H1 (cell line): ENCODE measurements around the gene TANC1. TPM values are rescaled to one million over a fixed set of nuclear protein-coding genes. Genes with fewer than 3 reads are reported as not detected.

Source experiments
- CTCF ChIA-PET: fragments of 300-600 bp; sonication (Branson Sonifier 250); formaldehyde crosslinking; loops from one replicate; lab custom pipeline; 2021; ENCODE audit not compliant: partially characterized antibody; lab: Charles Lee
- POLR2A ChIA-PET: fragments of 300-600 bp; sonication (Branson Sonifier 250); formaldehyde crosslinking; loops from one replicate; lab custom pipeline; 2021; ENCODE audit warnings: inconsistent platforms; ENCODE audit not compliant: partially characterized antibody; lab: Charles Lee
- DNase-seq, 2 experiments: peaks; one replicate each; pipeline versions ENCODE4 v3.0.0 to v3.0.0-alpha.2; 2010 to 2022; ENCODE audit warnings: low spot score in 2 of 2, low read depth in 1 of 2, mixed read lengths in 1 of 2
- FAIRE-seq: peaks from 2 replicates; lab custom pipeline; 2011; peaks lifted over from hg19 to GRCh38; lab: Jason Lieb, UNC
- H2AFZ ChIP-seq: 2 replicates; pipeline ENCODE4 v1.8.1; 2012; ENCODE audit warnings: low read length, inconsistent platforms
- H2AK5ac ChIP-seq: 2 replicates; pipeline ENCODE4 v1.6.1; 2013; ENCODE audit warnings: low read depth, low read length
- H2BK120ac ChIP-seq: replicated peaks from 2 replicates; pipeline ENCODE3; 2013; ENCODE audit warnings: low read depth, low read length, inconsistent platforms
- H2BK12ac ChIP-seq: 2 replicates; pipeline ENCODE4 v1.6.1; 2013; ENCODE audit warnings: low read depth, low read length
- H2BK15ac ChIP-seq: 2 replicates; pipeline ENCODE4 v1.6.1; 2013; ENCODE audit warnings: low read length
- H2BK20ac ChIP-seq: 2 replicates; pipeline ENCODE4 v1.6.1; 2013; ENCODE audit warnings: low read length
- H2BK5ac ChIP-seq: 2 replicates; pipeline ENCODE4 v1.6.1; 2013; ENCODE audit warnings: low read depth, low read length
- H3K14ac ChIP-seq: 2 replicates; pipeline ENCODE4 v1.6.1; 2013; ENCODE audit warnings: inconsistent platforms; ENCODE audit not compliant: insufficient read length
- H3K18ac ChIP-seq: 2 replicates; pipeline ENCODE4 v1.6.1; 2013; ENCODE audit warnings: low read length; ENCODE audit errors: extremely low read depth
- H3K23ac ChIP-seq: 2 replicates; pipeline ENCODE4 v1.6.1; 2013; ENCODE audit warnings: inconsistent platforms; ENCODE audit not compliant: insufficient read length
- H3K23me2 ChIP-seq: 2 replicates; pipeline ENCODE4 v1.6.1; 2013; ENCODE audit warnings: low read depth, low read length
- H3K27ac ChIP-seq: 2 replicates; pipeline ENCODE4 v1.6.1; 2011; ENCODE audit warnings: low read depth, low read length, inconsistent platforms
- H3K27me3 ChIP-seq, 4 experiments: replicated peaks in 1 of 4; 1 replicate in 1 of 4; 2 replicates in 3 of 4; pipeline versions ENCODE4 v1.6.1 to v1.8.1; 2011 to 2013; ENCODE audit warnings: low read length in 3 of 4, mild to moderate bottlenecking in 3 of 4, inconsistent platforms in 2 of 4, mixed read lengths in 2 of 4, moderate library complexity in 1 of 4; ENCODE audit not compliant: control insufficient read depth in 3 of 4, insufficient read depth in 3 of 4; ENCODE audit errors: extremely low read depth in 1 of 4
- H3K36me3 ChIP-seq, 4 experiments: 2 replicates each; pipeline versions ENCODE4 v1.6.1 to v1.8.1; 2011 to 2013; ENCODE audit warnings: mild to moderate bottlenecking in 4 of 4, low read length in 3 of 4, moderate library complexity in 2 of 4, control low read depth in 1 of 4, inconsistent platforms in 1 of 4; ENCODE audit not compliant: insufficient read depth in 4 of 4, control insufficient read depth in 2 of 4
- H3K4ac ChIP-seq: replicated peaks from 2 replicates; pipeline ENCODE3; 2013; ENCODE audit warnings: low read length, low read depth, mixed read lengths, inconsistent platforms; ENCODE audit not compliant: insufficient read length
- H3K4me1 ChIP-seq, 4 experiments: replicated peaks in 1 of 4; 1 replicate in 1 of 4; 2 replicates in 3 of 4; pipeline versions ENCODE4 v1.6.1 to v1.8.1; 2011 to 2013; ENCODE audit warnings: low read length in 3 of 4, inconsistent platforms in 2 of 4, mixed read lengths in 1 of 4; ENCODE audit not compliant: insufficient read depth in 4 of 4, control insufficient read depth in 3 of 4
- H3K4me2 ChIP-seq, 2 experiments: 2 replicates each; pipeline versions ENCODE4 v1.6.1 to v1.8.1; 2011 to 2013; ENCODE audit warnings: low read depth in 2 of 2, low read length in 2 of 2, control low read depth in 1 of 2, inconsistent platforms in 1 of 2, mild to moderate bottlenecking in 1 of 2; ENCODE audit not compliant: insufficient read depth in 1 of 2
- H3K4me3 ChIP-seq, 4 experiments: fragments of 200-600, 300-600 bp in 1 of 4; sonication (generic), shearing (Covaris generic), sonication (Bioruptor Twin) in 1 of 4; 2 replicates each; pipeline versions ENCODE4 v1.5.1 to v1.8.1; 2011 to 2016; ENCODE audit warnings: low read length in 4 of 4, low read depth in 3 of 4, control low read depth in 2 of 4, inconsistent platforms in 2 of 4, mild to moderate bottlenecking in 2 of 4, mixed read lengths in 1 of 4, moderate library complexity in 1 of 4; ENCODE audit not compliant: insufficient read depth in 2 of 4; ENCODE audit errors: extremely low read depth in 1 of 4
- H3K56ac ChIP-seq: replicated peaks from 2 replicates; pipeline ENCODE3; 2013; ENCODE audit warnings: low read depth, mild to moderate bottlenecking, mixed read lengths, low read length, inconsistent platforms; ENCODE audit not compliant: insufficient read length
- H3K79me1 ChIP-seq: 2 replicates; pipeline ENCODE4 v1.6.1; 2013; ENCODE audit warnings: low read depth, low read length, control low read depth
- H3K79me2 ChIP-seq, 2 experiments: 2 replicates each; pipeline versions ENCODE4 v1.6.1 to v1.8.1; 2012 to 2013; ENCODE audit warnings: low read length in 2 of 2, mild to moderate bottlenecking in 2 of 2, inconsistent platforms in 1 of 2; ENCODE audit not compliant: insufficient read depth in 2 of 2, control insufficient read depth in 1 of 2
- H3K9ac ChIP-seq, 4 experiments: replicated peaks in 1 of 4; 1 replicate in 1 of 4; 2 replicates in 3 of 4; pipeline versions ENCODE4 v1.6.1 to v1.8.1; 2011 to 2013; ENCODE audit warnings: low read depth in 3 of 4, low read length in 3 of 4, control low read depth in 2 of 4, mild to moderate bottlenecking in 2 of 4, moderate library complexity in 2 of 4, inconsistent platforms in 1 of 4; ENCODE audit errors: extremely low read depth in 1 of 4
- H3K9me3 ChIP-seq, 2 experiments: 2 replicates each; pipeline versions ENCODE4 v1.6.1 to v1.8.1; 2012 to 2013; ENCODE audit warnings: mild to moderate bottlenecking in 2 of 2, moderate library complexity in 2 of 2, control low read depth in 1 of 2, inconsistent platforms in 1 of 2, low read depth in 1 of 2, low read length in 1 of 2, mixed read lengths in 1 of 2; ENCODE audit not compliant: insufficient read depth in 2 of 2
- H4K20me1 ChIP-seq, 2 experiments: replicated peaks in 1 of 2; 2 replicates each; pipeline versions ENCODE3 to v1.8.1; 2011 to 2013; ENCODE audit warnings: inconsistent platforms in 2 of 2, low read length in 2 of 2, mild to moderate bottlenecking in 1 of 2; ENCODE audit not compliant: insufficient read depth in 2 of 2, control insufficient read depth in 1 of 2
- H4K5ac ChIP-seq: 2 replicates; pipeline ENCODE4 v1.6.1; 2013; ENCODE audit warnings: low read length, low read depth, mixed read lengths, inconsistent platforms; ENCODE audit not compliant: insufficient read length
- H4K8ac ChIP-seq: 2 replicates; pipeline ENCODE4 v1.8.0; 2013; ENCODE audit warnings: mild to moderate bottlenecking, moderate library complexity, low read length, inconsistent platforms; ENCODE audit not compliant: insufficient read depth; ENCODE audit errors: extremely low read depth
- H4K91ac ChIP-seq: replicated peaks from 2 replicates; pipeline ENCODE3; 2013; ENCODE audit warnings: low read length, mixed read lengths, inconsistent platforms; ENCODE audit not compliant: insufficient read length
- EGR1 ChIP-seq: IDR thresholded peaks from 2 replicates; pipeline ENCODE4 v1.6.1; 2011; ENCODE audit warnings: low read depth, low read length, borderline replicate concordance
- HDAC6 ChIP-seq: IDR thresholded peaks from one replicate; pipeline ENCODE4 v1.7.1; 2012; ENCODE audit warnings: low read depth, mild to moderate bottlenecking, inconsistent platforms, low read length, moderate library complexity
- KDM1A ChIP-seq: fragments of 200-600, 300-600 bp; sonication (generic); IDR thresholded peaks from 2 replicates; pipeline ENCODE4 v1.7.1; 2016; ENCODE audit warnings: mild to moderate bottlenecking, low read length, borderline replicate concordance
- SP2 ChIP-seq: IDR thresholded peaks from 2 replicates; pipeline ENCODE4 v1.6.1; 2012; ENCODE audit warnings: mild to moderate bottlenecking, low read length, inconsistent platforms
- SUZ12 ChIP-seq: fragments of 200-600 bp; sonication (generic); IDR thresholded peaks from 2 replicates; pipeline ENCODE4 v1.6.1; 2012; ENCODE audit warnings: mild to moderate bottlenecking, inconsistent platforms, low read length, moderate library complexity, mixed read lengths
- ZNF274 ChIP-seq: IDR thresholded peaks from 2 replicates; pipeline ENCODE4 v1.7.0; 2012; ENCODE audit warnings: low read length, borderline replicate concordance; ENCODE audit errors: extremely low read depth
- WGBS, 2 experiments: shearing (Covaris generic) in 1 of 2; methylation state at CpG; one replicate each; pipeline versions ENCODE4 v1.1.6 to v1.1.7; 2013 to 2015; ENCODE audit warnings: low lambda C conversion rate in 2 of 2, mixed read lengths in 2 of 2, inconsistent platforms in 1 of 2, low coverage in 1 of 2, missing lambda C conversion rate in 1 of 2; ENCODE audit not compliant: insufficient replicate concordance in 2 of 2, insufficient coverage in 1 of 2, insufficient read length in 1 of 2; ENCODE audit errors: extremely low coverage in 1 of 2, missing lambda C conversion rate in 1 of 2; 5-methylcytosine and 5-hydroxymethylcytosine counted together
- polyA plus RNA-seq, 7 experiments: library from polyadenylated mRNA; depleted of rRNA in 3 of 7; stranded (reverse) in 5 of 7; unstranded in 2 of 7; fragments of >200 nt in 5 of 7; fragments of 200-250 nt in 2 of 7; gene quantifications; 1 replicate in 5 of 7; 2 replicates in 1 of 7; 4 replicates in 1 of 7; pipeline versions ENCODE4 v1.2.1 to v1.2.3, GENCODE V29; 2011 to 2013; ENCODE audit warnings: missing spikeins in 2 of 7, mixed read lengths in 2 of 7
- total RNA-seq: library from RNA; stranded (reverse); fragmentation: NEBNext Ultra II Directional; extraction: Animal tissue kit (Norgen Biotek cat#: 25700); gene quantifications from 2 replicates; pipeline ENCODE4 v1.2.1, GENCODE V29; 2021
- TF ChIP-seq, protein P1 (sequence below): IDR thresholded peaks from 2 replicates; pipeline ENCODE4 v1.6.1; 2012; ENCODE audit warnings: inconsistent platforms
- TF ChIP-seq, protein P2 (sequence below): IDR thresholded peaks from 2 replicates; pipeline ENCODE4 v1.6.1; 2011; ENCODE audit warnings: low read length, improper control_type of control experiment
- TF ChIP-seq, protein P3 (sequence below), 3 experiments: IDR thresholded peaks; 1 replicate in 2 of 3; 2 replicates in 1 of 3; pipeline versions ENCODE4 v1.5.1 to v1.6.1; 2011; ENCODE audit warnings: low read length in 3 of 3, mild to moderate bottlenecking in 3 of 3, inconsistent platforms in 2 of 3, low read depth in 1 of 3, moderate library complexity in 1 of 3; ENCODE audit not compliant: insufficient read depth in 1 of 3; ENCODE audit errors: control extremely low read depth in 1 of 3
- TF ChIP-seq, protein P4 (sequence below): IDR thresholded peaks from 2 replicates; pipeline ENCODE4 v1.6.1; 2012; ENCODE audit warnings: inconsistent platforms

Gene TANC1
- total and polyA plus RNA-seq, 2 of the 8 experiments (the other 6 are each of a cell fraction or from before 2014, with no cell fraction given), result 4.1 to 7.6 TPM

DNA sequence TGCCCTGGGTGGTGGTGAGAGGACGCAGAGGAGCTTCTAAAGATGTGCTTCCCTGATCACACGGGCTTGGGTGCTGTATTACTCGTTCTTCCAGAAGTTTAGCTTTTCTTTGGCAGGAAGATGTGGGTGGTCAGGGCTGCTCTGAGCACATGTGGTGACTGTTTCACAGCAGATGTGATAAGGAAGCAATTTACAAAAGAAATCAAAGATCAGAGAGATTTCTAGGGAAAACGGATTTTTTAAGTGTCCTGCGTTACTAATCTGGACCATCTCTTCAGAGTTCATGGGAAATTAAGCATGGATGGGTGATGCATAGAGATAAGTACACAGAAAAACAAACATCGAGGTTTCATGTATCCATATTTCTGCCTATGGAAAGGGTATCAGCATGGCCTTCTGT is 218.7 kb downstream of the TANC1 start:
- no peak for FAIRE-seq
- CTCF ChIA-PET, result interaction anchor here (0.7 to 2.5 kb wide), 4 partner anchors 12 to 835 kb away, joined by 3 to 8 read pairs (median 5); no protein-coding TSS in a partner anchor
- no peak overlapping the region for H3K27ac ChIP-seq
- TF ChIP-seq SUZ12 (no peak), SP2 (no peak), KDM1A (no peak), ZNF274 (no peak), HDAC6 (no peak), EGR1 (no peak)
- TF ChIP-seq, protein P1, sequence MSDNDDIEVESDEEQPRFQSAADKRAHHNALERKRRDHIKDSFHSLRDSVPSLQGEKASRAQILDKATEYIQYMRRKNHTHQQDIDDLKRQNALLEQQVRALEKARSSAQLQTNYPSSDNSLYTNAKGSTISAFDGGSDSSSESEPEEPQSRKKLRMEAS, result no peak
- TF ChIP-seq, protein P2, sequence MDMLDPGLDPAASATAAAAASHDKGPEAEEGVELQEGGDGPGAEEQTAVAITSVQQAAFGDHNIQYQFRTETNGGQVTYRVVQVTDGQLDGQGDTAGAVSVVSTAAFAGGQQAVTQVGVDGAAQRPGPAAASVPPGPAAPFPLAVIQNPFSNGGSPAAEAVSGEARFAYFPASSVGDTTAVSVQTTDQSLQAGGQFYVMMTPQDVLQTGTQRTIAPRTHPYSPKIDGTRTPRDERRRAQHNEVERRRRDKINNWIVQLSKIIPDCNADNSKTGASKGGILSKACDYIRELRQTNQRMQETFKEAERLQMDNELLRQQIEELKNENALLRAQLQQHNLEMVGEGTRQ, result no peak
- TF ChIP-seq, protein P3, sequence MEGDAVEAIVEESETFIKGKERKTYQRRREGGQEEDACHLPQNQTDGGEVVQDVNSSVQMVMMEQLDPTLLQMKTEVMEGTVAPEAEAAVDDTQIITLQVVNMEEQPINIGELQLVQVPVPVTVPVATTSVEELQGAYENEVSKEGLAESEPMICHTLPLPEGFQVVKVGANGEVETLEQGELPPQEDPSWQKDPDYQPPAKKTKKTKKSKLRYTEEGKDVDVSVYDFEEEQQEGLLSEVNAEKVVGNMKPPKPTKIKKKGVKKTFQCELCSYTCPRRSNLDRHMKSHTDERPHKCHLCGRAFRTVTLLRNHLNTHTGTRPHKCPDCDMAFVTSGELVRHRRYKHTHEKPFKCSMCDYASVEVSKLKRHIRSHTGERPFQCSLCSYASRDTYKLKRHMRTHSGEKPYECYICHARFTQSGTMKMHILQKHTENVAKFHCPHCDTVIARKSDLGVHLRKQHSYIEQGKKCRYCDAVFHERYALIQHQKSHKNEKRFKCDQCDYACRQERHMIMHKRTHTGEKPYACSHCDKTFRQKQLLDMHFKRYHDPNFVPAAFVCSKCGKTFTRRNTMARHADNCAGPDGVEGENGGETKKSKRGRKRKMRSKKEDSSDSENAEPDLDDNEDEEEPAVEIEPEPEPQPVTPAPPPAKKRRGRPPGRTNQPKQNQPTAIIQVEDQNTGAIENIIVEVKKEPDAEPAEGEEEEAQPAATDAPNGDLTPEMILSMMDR (IDR thresholded peaks at IDR 0.05; ENCODE audit: control extremely low read depth in 1 of 3, insufficient read depth in 1 of 3, low read depth in 1 of 3, low read length in 3 of 3), result no peak
- TF ChIP-seq, protein P4, sequence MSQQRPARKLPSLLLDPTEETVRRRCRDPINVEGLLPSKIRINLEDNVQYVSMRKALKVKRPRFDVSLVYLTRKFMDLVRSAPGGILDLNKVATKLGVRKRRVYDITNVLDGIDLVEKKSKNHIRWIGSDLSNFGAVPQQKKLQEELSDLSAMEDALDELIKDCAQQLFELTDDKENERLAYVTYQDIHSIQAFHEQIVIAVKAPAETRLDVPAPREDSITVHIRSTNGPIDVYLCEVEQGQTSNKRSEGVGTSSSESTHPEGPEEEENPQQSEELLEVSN, result no peak

More for the DNA sequence above, 218.7 kb downstream of the TANC1 start:
- Histone ChIP-seq H4K5ac (no peak overlapping the region), H3K4ac (no peak overlapping the region), H2BK15ac (no peak overlapping the region), H3K9me3 (no peaks in the 10 kb centered on the region), H3K23me2 (no peaks in the 10 kb centered on the region), H3K79me2 (no peaks in the 10 kb centered on the region), H2AK5ac (no peak overlapping the region), H3K4me3 (no peak overlapping the region), H4K8ac (no peak overlapping the region), H3K36me3 (no peaks in the 10 kb centered on the region), H3K9ac (no peak overlapping the region), H4K20me1 (no peaks in the 10 kb centered on the region), H2BK120ac (no peak overlapping the region), H2AFZ (no peak overlapping the region), H3K27me3 (no peaks in the 10 kb centered on the region), H3K4me2 (no peak overlapping the region), H2BK20ac (no peak overlapping the region), H2BK12ac (no peak overlapping the region), H3K18ac (no peak overlapping the region), H3K14ac (no peak overlapping the region), H4K91ac (no peak overlapping the region), H2BK5ac (no peak overlapping the region), H3K56ac (no peak overlapping the region), H3K23ac (no peak overlapping the region), H3K4me1 (no peaks in the 10 kb centered on the region), H3K79me1 (no peaks in the 10 kb centered on the region; the same call in 1 of the 2 replicates)
- POLR2A ChIA-PET, result no interaction called here
- WGBS, 2 experiments, result 92% methylated on average over 6 of the region's 6 CpGs; no CpG with 5 or more reads in 1 of the 2 experiments
- DNase-seq, result no peak
